NT2/D1 (cell line): ENCODE measurements around the gene EGLN1.

Experiments used
- SUZ12 ChIP-seq: IDR thresholded peaks from 2 replicates; pipeline ENCODE4 v1.6.1; 2011; ENCODE audit not compliant: insufficient read length, insufficient read depth; ENCODE audit errors: extremely low read depth
- YY1 ChIP-seq: IDR thresholded peaks from 2 replicates; pipeline ENCODE4 v1.6.1; 2011; ENCODE audit not compliant: insufficient read length, insufficient read depth

GRCh38 chr1:231364192-231364591, 57.9 kb downstream of the EGLN1 start:
- TF ChIP-seq YY1 (no peak), SUZ12 (no peak)
